GM21529 (cell line): ENCODE results near the gene PEDS1.
"Not testable (repeated sequence)": the region's sequence is repeated elsewhere in the genome, so short reads cannot be mapped to it uniquely, and the experiment has no call there.

ENCODE experiments used
- ATAC-seq: cut with Tn5 transposase; IDR thresholded peaks from one replicate; pipeline ENCODE4 v1.9.1; 2021; ENCODE audit not compliant: unreplicated experiment

PEDS1 gene

DNA sequence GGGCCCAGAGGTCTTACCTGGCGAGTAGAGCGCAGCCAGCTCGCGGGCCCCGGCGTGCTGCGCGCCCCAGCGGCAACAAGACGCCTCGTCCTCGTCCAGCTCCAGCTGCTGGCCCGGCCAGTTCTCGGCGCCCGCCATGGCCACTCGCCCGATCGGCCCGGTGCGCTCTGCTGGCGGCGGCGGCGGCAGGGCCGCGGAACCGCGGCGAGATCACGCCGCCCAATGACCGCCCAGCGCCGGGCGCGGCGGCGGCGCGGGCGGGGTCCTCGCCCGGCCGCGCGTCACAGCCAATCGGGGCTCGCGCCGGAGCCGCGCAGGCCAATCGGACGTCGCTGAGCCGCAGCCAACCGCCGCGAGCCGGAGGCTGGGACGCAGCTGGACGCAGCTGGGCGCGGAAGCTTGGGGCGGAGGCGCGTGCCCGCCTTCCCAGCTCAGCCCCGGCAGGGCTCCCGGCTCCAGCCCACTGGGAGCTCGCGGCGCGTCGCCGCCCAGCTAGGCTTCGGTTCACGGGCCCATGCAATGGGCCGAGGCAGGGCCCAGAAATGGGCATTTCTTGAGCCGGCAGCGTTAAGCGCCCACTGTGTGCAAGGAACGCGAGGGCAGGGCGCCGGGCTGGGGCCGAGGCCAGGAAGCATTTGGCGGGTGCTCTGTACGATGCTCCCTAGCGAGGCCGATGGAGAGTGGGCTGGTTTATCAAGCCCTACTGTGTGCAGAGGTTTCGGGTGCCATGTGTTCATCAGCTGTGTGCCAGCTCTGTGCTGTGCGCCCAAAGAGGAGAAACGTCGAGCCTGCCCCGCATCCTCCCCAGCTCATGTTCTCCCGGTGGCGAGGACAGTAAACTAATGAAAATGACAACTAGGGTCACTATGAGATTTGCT, at the start of gene PEDS1:
PEDS1 (minus strand) TSS at position 224 of the 878 bp plus-strand sequence; CDS start at position 138, 86 bp downstream.
- ATAC-seq = peak; percentile 88

DNA sequence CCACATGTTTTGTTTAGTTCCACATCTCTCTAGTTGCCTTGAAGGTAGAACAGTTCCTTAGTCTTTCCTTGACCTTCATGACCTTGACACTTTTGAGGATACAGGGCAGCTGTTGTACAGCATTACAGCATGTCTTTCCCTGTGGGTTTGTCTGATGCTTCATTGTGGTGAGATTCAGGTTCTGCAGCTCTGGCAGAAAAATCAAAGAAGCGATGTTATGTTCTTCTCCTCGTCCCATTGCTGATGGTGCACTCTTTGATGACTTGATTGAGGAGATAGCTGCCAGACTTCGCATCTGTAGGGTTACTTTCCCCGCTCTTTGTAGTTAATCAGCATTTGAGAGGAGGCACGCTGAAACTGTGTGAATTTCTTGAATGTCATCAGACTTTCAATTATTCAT, 49.2 kb upstream of the PEDS1 start:
- no peak for ATAC-seq

DNA sequence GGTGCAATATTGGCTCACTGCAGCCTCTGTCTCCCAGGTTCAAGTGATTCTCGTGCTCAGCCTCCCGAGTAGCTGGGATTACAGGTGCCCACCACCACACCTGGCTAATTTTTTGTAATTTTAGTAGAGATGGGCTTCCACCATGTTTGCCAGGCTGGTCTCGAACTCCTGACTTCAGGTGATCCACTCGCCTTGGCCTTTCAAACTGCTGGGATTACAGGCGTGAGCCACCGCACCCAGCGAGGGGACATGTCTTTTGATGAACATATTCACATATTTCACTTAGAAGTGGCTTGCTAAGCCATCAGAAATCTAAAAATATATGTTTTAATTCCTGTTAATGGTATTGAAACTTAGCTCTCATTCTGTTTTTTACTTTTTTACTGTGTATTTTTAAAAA, 48.2 kb upstream of the PEDS1 start:
- ATAC-seq = not testable (repeated sequence)

DNA sequence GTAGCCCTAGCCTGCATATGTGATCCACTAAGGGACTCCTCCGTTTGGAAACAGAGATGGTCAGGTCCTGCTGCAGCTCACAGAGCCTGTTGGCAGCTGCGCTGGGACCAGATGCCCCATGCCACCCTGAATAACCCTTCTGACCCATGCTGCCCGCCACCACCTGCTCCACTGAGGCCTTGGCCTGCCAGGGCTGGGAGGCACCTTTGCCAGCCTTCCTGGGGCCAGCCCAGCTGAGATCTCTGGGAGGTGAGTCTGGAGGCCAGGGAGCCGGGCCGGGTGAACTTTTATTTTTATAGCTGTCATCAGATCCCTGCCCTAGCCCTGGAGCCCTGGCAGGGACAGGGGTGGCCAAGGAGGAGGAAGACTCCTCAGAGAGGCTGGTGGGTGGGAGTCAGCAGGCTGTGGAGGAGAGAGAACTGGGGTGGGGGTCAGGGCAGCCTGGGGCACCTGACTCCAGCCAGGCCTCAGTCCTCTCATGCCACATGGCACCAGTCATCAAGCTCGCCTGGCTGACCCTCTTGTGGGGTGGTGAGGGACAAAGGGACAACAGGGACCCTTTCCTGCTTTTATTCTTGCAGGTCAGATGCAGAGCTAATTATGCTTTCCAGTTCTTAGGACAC, 47.1 kb upstream of the PEDS1 start:
- no peak for ATAC-seq

DNA sequence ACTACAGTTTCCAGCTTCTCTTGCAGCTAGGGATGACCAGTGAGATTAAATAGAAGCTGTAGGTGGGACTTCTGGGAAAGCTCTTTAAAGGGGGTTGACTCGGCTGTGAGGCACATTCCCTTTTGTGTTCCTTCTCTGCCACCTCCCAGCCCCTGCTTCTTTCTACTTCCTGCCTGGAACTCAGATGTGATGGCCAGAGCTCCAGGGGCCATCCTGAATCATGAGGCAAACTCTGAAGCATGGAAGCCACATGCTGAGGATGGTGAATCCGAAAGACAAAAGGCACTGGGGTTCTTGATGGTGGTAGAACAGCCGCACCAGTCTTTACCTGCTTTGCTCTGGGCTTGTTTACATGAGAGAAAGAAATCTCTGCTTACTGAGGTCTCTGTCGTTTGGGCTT, 46.2 kb upstream of the PEDS1 start:
- no peak for ATAC-seq

DNA sequence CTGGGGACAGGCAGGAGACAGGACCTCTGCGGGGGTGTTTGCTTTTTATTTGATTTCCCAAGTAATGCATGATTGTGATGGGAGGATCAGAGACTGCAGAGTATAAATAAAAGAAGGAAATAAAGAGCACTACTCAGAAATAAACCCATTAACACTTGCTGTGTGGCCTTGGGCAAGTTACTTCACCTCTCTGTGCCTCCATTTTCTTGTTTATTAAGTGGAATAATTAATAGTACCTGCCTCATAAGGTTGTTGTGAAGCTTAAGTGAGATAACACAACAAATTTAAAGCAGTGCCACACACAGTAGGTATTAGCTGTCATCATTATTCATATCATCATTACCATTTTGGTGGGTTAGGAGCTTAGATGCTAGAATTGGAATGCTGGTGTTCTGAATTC, 45.2 kb upstream of the PEDS1 start:
- ATAC-seq = no peak

DNA sequence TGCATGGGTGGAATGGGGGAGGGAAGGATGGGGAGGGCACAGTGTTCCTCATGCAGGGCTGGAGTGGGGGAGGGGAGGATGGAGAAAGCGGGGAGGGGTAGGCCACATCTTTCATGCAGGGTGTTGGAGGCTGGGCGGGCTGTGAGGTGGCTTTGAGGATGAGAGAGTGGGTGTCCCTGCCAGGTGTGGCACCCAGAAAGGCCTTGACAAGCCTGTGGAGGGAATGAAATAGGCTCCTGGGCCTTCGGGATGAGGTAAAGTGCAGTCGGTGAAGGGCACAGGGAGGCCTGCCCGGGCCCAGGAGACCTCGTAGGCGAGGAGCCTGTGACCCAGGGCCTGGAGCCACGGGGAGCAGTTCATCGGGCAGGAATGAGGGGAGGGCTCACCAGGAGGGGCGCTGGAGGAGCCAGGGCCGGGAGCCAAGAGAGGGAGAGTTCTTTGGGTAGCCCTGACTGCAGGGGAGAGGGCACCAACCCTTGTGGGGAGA, 44.7 kb upstream of the PEDS1 start:
- ATAC-seq = no peak

DNA sequence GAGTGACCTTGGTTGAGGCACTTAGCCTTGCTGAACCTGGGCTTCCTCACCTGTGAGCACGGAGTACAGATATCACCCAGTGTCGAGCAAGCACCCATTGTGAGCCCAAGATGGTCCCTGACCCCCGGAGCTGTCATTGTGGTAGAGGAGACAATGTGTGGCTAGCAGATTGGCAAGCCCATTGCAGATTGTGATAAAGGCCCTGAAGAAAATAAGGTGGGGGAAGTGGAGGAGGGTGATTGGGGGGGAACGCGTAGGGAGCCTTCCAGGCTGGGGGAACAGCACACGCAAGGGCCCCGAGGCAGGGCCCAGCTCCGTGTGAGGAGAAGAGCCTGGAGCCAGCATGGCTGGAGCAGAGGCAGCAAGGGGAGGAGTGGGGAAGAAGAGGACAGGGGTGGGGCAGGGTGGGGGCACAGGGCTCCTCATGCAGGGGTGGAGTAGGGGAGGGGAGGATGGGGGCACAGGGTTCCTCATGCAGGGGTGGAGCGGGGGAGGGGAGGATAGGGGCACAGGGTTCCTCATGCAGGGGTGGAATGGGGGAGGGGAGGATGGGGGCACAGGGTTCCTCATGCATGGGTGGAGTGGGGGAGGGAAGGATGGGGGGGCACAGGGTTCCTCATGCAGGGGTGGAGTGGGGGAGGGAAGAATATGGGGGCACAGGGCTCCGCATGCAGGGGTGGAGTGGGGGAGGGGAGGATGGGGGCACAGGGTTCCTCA, 44.1 kb upstream of the PEDS1 start:
- no peak for ATAC-seq

DNA sequence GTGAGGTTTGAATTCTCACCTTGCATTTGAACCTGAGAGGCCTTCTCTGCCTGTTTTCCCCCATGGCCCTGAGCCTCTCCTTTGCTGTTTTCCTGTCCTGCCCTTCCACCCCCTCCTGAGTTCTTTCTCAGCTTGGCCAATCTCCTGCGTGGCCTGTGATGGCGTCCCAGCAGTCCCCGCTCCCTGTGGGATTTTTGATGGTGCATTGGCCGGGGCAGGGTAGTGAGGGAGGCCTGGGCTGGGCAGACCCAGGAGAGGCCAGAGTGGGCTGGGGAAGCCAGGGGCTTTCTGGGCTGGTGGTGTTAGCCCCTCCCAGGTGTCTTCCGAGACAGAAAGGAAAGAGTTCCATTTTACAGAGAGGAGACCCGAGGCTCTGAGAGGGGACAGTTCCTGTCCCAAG, 43.4 kb upstream of the PEDS1 start:
- no peak for ATAC-seq

DNA sequence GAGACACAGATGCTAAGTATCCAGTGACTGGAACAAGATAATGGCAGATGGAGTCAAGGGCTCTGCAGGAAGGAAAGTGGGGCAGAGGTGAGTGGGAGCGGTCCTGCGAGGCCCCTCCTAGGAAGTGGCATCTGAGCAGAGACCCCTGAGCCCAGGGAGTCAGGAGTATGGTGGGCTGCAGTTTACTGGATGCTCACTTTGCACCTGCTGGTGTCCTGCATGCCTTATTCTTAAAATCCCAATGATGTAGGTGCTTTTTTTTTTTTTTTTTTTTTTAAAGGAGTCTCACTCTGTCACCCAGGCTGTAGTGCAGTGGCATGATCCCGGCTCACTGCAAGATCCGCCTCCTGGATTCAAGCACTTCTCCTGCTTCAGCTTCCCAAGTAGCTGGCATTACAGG, 42.7 kb upstream of the PEDS1 start:
- ATAC-seq = no peak

DNA sequence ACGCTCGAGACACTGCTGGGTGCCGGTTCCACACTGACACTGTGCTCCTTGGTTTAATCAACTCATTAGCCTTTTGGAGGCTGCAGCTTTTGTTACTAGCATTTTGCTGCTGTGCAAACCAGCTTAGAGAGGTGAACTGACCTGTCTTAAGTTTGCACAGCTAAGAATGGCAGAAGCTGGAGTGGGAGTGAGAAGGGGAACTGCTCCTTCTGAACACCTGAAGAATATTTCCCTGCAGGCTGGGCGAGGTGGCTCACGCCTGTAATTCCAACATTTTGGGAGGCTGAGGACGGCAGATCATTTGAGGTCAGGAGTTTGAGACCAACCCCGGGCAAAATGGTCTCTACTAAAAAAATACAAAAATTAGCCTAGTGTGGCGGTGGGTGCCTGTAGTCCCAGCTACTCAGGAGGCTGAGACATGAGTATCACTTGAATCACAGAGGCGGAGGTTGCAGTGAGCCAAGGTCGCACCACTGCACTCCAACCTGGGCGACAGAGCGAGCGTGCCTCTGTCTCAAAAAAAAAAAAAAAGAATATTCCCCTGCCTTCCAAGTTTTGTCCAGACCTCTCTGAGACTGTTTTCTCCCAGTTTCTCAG, 42.1 kb upstream of the PEDS1 start:
- no peak for ATAC-seq

DNA sequence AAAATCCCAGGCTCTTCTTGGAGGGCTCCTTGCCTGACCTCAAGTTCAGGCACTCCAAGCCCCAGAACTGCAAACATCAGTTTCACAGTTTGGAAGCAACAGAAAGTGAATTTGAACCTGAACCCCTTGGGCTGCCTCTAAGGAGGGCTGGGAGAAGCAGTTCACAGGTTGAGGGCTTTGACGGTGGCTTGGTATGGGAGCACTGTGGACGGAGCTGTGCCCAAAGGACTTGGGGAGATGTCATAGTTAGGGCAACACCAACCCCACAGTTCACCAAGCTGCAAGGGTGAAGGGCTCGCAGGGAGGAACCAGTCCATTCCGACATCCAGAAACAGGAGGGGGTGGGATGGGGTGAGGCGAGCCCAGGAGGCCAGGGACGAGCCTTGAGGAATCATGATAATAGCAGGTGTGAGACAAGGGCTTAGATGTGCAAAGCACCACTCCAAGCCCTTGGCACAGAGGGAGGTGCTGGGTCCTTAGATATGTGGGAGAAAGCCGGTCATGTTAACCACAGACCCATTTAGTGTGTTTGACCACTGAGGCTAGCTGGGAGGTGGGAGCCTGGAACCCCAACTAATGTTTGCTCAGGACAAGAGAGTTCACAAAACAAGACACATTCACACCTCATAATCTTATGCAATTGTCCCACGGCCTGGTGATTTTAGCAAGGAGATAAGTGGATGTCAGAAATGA, 41.5 kb upstream of the PEDS1 start:
- no peak for ATAC-seq

DNA sequence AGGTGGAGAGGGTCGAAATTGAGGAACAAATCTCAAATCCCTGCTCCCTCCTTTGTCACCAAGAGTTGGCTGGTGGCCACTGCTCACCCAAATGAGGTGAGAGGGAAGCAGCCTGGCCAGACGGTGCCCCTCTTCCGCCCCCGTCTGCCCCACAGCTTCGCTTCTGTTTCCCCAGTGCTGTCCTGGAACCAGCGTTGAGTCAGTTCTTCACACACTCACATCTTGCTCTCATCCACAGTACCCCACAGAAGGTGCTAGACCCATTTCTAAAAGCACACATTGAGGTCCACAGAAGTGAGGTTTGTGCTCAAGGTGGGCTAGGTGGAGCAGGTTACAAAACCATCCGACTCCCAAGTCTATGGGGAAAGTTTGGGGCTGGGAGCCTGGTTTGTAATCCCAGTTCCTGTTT, 40.9 kb upstream of the PEDS1 start:
- no peak for ATAC-seq

DNA sequence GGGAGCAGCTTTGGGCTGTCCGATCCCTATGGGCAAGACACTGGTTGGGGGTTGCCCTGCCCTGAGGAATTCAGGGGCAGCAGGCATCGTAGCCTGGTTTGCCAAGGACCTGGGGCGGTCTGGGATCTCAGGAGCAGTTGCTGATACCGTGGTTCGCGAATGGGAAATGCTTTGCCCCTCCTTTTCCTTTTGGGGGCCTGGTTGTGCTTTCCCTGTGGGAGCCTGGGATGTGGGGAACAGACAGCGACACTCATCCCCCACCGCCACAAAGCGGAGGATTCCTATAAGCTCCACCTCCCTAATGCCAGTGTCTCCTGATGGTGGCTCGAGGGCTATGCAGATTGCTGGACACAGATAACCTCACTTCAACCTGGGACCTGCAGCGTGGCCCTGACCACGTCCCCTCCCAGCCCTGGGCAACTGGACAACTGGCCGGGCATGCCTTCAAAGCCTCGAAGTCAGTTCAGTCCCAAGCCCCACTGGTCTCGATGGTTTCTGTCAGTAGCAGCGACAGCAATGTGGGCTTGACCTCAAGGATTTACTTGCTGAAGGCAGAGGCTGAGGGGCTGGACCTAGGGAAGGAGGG, 40.4 kb upstream of the PEDS1 start:
- ATAC-seq = no peak

DNA sequence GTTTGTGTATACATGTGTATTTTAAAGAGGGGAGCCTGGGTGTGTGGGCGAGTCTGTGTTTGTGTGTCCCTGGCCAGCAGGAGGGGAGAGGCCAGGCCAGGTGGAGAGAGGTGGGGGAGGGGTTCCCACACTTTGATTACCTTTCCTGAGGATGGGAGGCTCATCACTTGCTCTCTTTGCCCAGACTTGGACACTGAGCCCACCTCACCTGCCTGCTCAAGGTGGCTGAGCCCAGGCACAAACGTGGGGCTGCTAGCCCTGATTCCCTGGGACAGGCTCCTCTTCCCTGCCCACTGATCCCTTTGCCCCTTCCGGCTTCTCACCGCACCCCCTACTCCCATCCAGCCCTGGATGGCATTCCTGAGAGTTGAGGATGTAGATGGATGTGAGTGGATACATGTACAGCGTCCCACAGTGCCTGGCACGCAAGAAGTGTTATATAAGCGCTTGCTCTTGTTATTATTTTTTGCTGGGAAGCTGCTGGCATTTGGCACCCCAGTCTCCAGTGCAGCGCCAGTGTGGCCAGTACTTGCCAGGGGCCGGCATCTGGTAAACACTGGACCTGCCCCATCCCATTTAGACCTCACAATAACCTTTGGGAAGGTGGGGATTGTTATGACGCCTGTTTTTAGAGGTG, 39.8 kb upstream of the PEDS1 start:
- no peak for ATAC-seq

DNA sequence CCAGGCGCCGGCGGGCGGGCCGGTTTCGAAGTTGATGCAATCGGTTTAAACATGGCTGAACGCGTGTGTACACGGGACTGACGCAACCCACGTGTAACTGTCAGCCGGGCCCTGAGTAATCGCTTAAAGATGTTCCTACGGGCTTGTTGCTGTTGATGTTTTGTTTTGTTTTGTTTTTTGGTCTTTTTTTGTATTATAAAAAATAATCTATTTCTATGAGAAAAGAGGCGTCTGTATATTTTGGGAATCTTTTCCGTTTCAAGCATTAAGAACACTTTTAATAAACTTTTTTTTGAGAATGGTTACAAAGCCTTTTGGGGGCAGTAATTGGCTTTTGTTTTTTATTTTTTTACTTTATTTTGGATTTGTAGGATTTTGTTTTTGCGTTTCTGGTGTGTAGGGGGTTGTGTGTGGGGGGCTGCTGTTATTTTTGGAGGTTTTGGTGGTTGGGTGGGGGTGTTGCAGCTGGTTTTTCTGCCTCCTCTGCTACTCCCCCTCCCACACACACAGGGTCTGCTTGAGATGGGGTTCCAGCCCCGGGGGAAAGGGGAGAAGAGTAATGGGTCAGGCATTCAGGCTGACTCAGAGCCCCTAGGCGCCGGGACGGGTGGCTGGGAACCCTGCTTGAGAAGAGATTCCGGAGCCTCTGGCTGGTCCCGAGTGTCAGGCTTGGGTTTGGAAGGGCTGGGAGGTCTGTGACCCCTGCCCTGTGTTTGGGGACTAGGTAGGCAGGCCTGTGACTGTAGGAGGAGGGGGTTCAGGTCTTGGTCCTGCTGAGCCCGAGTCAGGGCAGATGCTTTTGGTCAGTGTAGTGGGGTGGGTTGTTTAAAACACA, 39.1 kb upstream of the PEDS1 start:
- peak; percentile 36 for ATAC-seq

DNA sequence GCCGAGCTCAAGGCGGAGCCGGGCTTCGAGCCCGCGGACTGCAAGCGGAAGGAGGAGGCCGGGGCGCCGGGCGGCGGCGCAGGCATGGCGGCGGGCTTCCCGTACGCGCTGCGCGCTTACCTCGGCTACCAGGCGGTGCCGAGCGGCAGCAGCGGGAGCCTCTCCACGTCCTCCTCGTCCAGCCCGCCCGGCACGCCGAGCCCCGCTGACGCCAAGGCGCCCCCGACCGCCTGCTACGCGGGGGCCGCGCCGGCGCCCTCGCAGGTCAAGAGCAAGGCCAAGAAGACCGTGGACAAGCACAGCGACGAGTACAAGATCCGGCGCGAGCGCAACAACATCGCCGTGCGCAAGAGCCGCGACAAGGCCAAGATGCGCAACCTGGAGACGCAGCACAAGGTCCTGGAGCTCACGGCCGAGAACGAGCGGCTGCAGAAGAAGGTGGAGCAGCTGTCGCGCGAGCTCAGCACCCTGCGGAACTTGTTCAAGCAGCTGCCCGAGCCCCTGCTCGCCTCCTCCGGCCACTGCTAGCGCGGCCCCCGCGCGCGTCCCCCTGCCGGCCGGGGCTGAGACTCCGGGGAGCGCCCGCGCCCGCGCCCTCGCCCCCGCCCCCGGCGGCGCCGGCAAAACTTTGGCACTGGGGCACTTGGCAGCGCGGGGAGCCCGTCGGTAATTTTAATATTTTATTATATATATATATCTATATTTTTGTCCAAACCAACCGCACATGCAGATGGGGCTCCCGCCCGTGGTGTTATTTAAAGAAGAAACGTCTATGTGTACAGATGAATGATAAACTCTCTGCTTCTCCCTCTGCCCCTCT, 38.2 kb upstream of the PEDS1 start:
- peak; percentile 31 for ATAC-seq

DNA sequence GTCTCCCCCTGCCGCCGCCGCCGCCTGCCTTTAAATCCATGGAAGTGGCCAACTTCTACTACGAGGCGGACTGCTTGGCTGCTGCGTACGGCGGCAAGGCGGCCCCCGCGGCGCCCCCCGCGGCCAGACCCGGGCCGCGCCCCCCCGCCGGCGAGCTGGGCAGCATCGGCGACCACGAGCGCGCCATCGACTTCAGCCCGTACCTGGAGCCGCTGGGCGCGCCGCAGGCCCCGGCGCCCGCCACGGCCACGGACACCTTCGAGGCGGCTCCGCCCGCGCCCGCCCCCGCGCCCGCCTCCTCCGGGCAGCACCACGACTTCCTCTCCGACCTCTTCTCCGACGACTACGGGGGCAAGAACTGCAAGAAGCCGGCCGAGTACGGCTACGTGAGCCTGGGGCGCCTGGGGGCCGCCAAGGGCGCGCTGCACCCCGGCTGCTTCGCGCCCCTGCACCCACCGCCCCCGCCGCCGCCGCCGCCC, 37.6 kb upstream of the PEDS1 start:
- ATAC-seq = peak; percentile 29
